Right ventricle myocardium inferior (tissue), 1 donor: ENCODE measurements around the gene MBD1. TPM values are rescaled to one million over a fixed set of nuclear protein-coding genes. Genes with fewer than 3 reads are reported as not detected.
"Not testable (repeated sequence)": the region's sequence is repeated elsewhere in the genome, so short reads cannot be mapped to it uniquely, and the experiment has no call there.

ENCODE experiments used
- ATAC-seq: fragments of 200-7000 bp; cut with Tn5 transposase; one replicate; pipeline ENCODE4 v1.9.1; 2020; ENCODE audit warnings: mild to moderate bottlenecking, moderate library complexity
- DNase-seq: peaks from one replicate; pipeline ENCODE4 v3.0.0; 2021; ENCODE audit errors: missing footprints
- intact Hi-C: fragments of 100-400 bp; cut with DNase I; formaldehyde crosslinking; loops from one replicate; pipeline ENCODE4 v1.11.0; 2022
- total RNA-seq: library from RNA; stranded (reverse); fragmentation: NEBNext Ultra II Directional; extraction: Animal tissue kit (Norgen Biotek cat#: 25700); gene quantifications from one replicate; pipeline ENCODE4 v1.2.1, GENCODE V29; 2021
- donor health status: DM: no; HTN: yes; CAD: no; lungs with severe emphysema.

MBD1 gene
- total RNA-seq, 1 donor from 2014 or later = 49.4 TPM

- intact Hi-C loops = no loop called here
- no peak for ATAC-seq
- DNase-seq = no peak
These were observed 17.3 kb upstream of the MBD1 start for GRCh38 chr18:50298443-50299284.

GRCh38 chr18:50297621-50298442 lies 16.5 kb upstream of the MBD1 start:
- intact Hi-C loops = no loop called here
- ATAC-seq = peak; percentile 89
- peak; percentile 86 for DNase-seq

GRCh38 chr18:50293039-50293438 lies 11.7 kb upstream of the MBD1 start:
- intact Hi-C loops = no loop called here
- ATAC-seq = no peak
- no peak for DNase-seq

GRCh38 chr18:50289108-50289443 lies 7.8 kb upstream of the MBD1 start:
- no peak for DNase-seq
- intact Hi-C loops = loop anchor here (10.0 kb wide), 2 partner anchors 804 to 906 kb away; partner anchors contain the start of genes C18orf32 and MEX3C

GRCh38 chr18:50288348-50289107 lies 7.2 kb upstream of the MBD1 start:
- DNase-seq, ATAC-seq: not testable (repeated sequence)

More at GRCh38 chr18:50289108-50289443, 7.8 kb upstream of the MBD1 start:
- no peak for ATAC-seq

GRCh38 chr18:50287441-50288347 lies 6.4 kb upstream of the MBD1 start, which contains the start of gene CXXC1:
Gene CXXC1 (minus strand): TSS chr18:50287692. CDS start chr18:50287589, 103 bp downstream.
- peak; percentile 95 for ATAC-seq
- DNase-seq = peak; percentile 99
- intact Hi-C loops = loop anchor here (2.0 to 10.0 kb wide), 3 partner anchors 87 to 907 kb away; partner anchors contain the start of genes C18orf32, MEX3C and SKA1

More at GRCh38 chr18:50288348-50289107, 7.2 kb upstream of the MBD1 start:
- intact Hi-C loops = loop anchor here (10.0 kb wide), 2 partner anchors 804 to 906 kb away; partner anchors contain the start of genes C18orf32 and MEX3C

- intact Hi-C loops = loop anchor here (2.0 to 10.0 kb wide), 3 partner anchors 88 to 908 kb away; partner anchors contain the start of genes C18orf32, MEX3C and SKA1
- ATAC-seq = peak; percentile 4
- no peak for DNase-seq
These were observed 5.7 kb upstream of the MBD1 start for GRCh38 chr18:50287028-50287440.

- DNase-seq (no peak), ATAC-seq (no peak)
- intact Hi-C loops = loop anchor here (2.0 to 10.0 kb wide), 3 partner anchors 88 to 908 kb away; partner anchors contain the start of genes C18orf32, MEX3C and SKA1
These were observed 5.2 kb upstream of the MBD1 start for GRCh38 chr18:50286391-50287027.

GRCh38 chr18:50285631-50286321 lies 4.5 kb upstream of the MBD1 start:
- DNase-seq = no peak
- intact Hi-C loops = loop anchor here (2.0 to 10.0 kb wide), 3 partner anchors 89 to 909 kb away; partner anchors contain the start of genes C18orf32, MEX3C and SKA1

GRCh38 chr18:50285071-50285470 lies 3.7 kb upstream of the MBD1 start:
- intact Hi-C loops = loop anchor here (10.0 kb wide), 2 partner anchors 800 to 910 kb away; partner anchors contain the start of genes C18orf32 and MEX3C
- ATAC-seq (no peak), DNase-seq (no peak)

More at GRCh38 chr18:50285631-50286321, 4.5 kb upstream of the MBD1 start:
- ATAC-seq = no peak

GRCh38 chr18:50284255-50284885 lies 3.0 kb upstream of the MBD1 start:
- DNase-seq (peak; percentile 67), ATAC-seq (no peak)
- intact Hi-C loops = loop anchor here (5.0 to 10.0 kb wide), 3 partner anchors 143 to 910 kb away; partner anchors contain the start of genes C18orf32 and MEX3C

GRCh38 chr18:50283469-50284209 lies 2.3 kb upstream of the MBD1 start:
- no peak for ATAC-seq
- DNase-seq = peak; percentile 68
- intact Hi-C loops = loop anchor here (5.0 to 10.0 kb wide), 3 partner anchors 144 to 911 kb away; partner anchors contain the start of genes C18orf32 and MEX3C

GRCh38 chr18:50282521-50283335 lies 1.4 kb upstream of the MBD1 start:
- no peak for ATAC-seq
- intact Hi-C loops = loop anchor here (5.0 to 10.0 kb wide), 3 partner anchors 145 to 912 kb away; partner anchors contain the start of genes C18orf32 and MEX3C
- peak; percentile 70 for DNase-seq
